HCT116 (cell line): ENCODE results near the gene POLE. TPM values are rescaled to one million over a fixed set of nuclear protein-coding genes. Genes with fewer than 3 reads are reported as not detected.

Experiments
- ATAC-seq: fragments of 200-7000 bp; cut with Tn5 transposase; 2 replicates; pipeline ENCODE4 v1.9.1; 2020; ENCODE audit warnings: mild to moderate bottlenecking, moderate library complexity
- BruUV-seq: library from RNA; stranded (reverse); fragments of 400-500 nt; replicated peaks from 2 replicates; lab custom pipeline; 2021; lab: Mats Ljungman, UMichigan
- CTCF ChIA-PET: fragments of 300-600 bp; sonication (Branson Sonifier 250); formaldehyde crosslinking; loops from one replicate; lab custom pipeline; 2021; ENCODE audit warnings: antibody characterized with exemption; lab: Charles Lee
- POLR2A ChIA-PET: fragments of 300-600, 350-600 bp; sonication (Branson Sonifier 250); formaldehyde crosslinking; loops from one replicate; lab custom pipeline; 2021; ENCODE audit warnings: antibody characterized with exemption; lab: Charles Lee
- RAD21 ChIA-PET, 2 experiments: fragments of 300-600 bp; sonication (Branson Sonifier 250); formaldehyde crosslinking; loops; one replicate each; lab custom pipeline; 2023; ENCODE audit warnings: low total read pairs in 2 of 2; ENCODE audit not compliant: uncharacterized antibody in 2 of 2, unreplicated experiment in 2 of 2, low non-redundant PET in 1 of 2; lab: Charles Lee
- DNase-seq: peaks from one replicate; pipeline ENCODE4 v3.0.0-alpha.2; 2010; ENCODE audit warnings: low read depth, low spot score
- H2AFZ ChIP-seq: fragments of 200-600 bp; shearing (Covaris generic), sonication (generic); 2 replicates; pipeline ENCODE4 v1.6.1; 2017; ENCODE audit warnings: low read depth, mixed run types, mixed read lengths, antibody characterized with exemption, low read length; ENCODE audit not compliant: poor library complexity, severe bottlenecking
- H3K27ac ChIP-seq: 2 replicates; pipeline ENCODE4 v1.5.1; 2012; ENCODE audit warnings: low read depth, low read length
- H3K27me3 ChIP-seq: fragments of 200-600 bp; sonication (generic); 2 replicates; pipeline ENCODE4 v1.6.1; 2016; ENCODE audit warnings: mixed run types, low read length, mixed read lengths; ENCODE audit not compliant: insufficient read depth
- H3K36me3 ChIP-seq, 2 experiments: fragments of 200-500 bp in 1 of 2; fragments of 200-600 bp in 1 of 2; sonication (Bioruptor generic) in 1 of 2; sonication (generic) in 1 of 2; 2 replicates each; pipeline versions ENCODE4 v1.5.1 to v1.6.1; 2014 to 2016; ENCODE audit warnings: low read length in 2 of 2, inconsistent platforms in 1 of 2, mixed read lengths in 1 of 2, mixed run types in 1 of 2; ENCODE audit not compliant: insufficient read depth in 2 of 2, control insufficient read depth in 1 of 2
- H3K4me1 ChIP-seq, 2 experiments: fragments of 200-600 bp in 1 of 2; sonication (generic) in 1 of 2; 2 replicates each; pipeline versions ENCODE4 v1.5.1 to v1.6.1; 2012 to 2017; ENCODE audit warnings: low read length in 2 of 2, inconsistent platforms in 1 of 2, mild to moderate bottlenecking in 1 of 2, mixed read lengths in 1 of 2, mixed run types in 1 of 2, moderate library complexity in 1 of 2; ENCODE audit not compliant: insufficient read depth in 2 of 2, control insufficient read depth in 1 of 2
- H3K4me2 ChIP-seq: fragments of 200-600 bp; sonication (generic); 2 replicates; pipeline ENCODE4 v1.6.1; 2017; ENCODE audit warnings: mixed run types, low read length, mixed read lengths
- H3K4me3 ChIP-seq, 2 experiments: fragments of 200-600 bp in 1 of 2; sonication (generic) in 1 of 2; replicated peaks in 1 of 2; 2 replicates each; pipeline ENCODE4 v1.5.1; 2011 to 2016; ENCODE audit warnings: low read length in 2 of 2, control low read depth in 1 of 2, low read depth in 1 of 2, mild to moderate bottlenecking in 1 of 2, mixed read lengths in 1 of 2, mixed run types in 1 of 2
- H3K79me2 ChIP-seq: fragments of 200-600 bp; sonication (generic); 2 replicates; pipeline ENCODE4 v1.6.1; 2017; ENCODE audit warnings: mild to moderate bottlenecking, mixed run types, low read length, moderate library complexity, mixed read lengths; ENCODE audit not compliant: insufficient read depth
- H3K9ac ChIP-seq: fragments of 200-600 bp; sonication (generic); 2 replicates; pipeline ENCODE4 v1.6.1; 2016; ENCODE audit warnings: low read length, mixed read lengths
- H3K9me2 ChIP-seq: fragments of 200-600 bp; sonication (generic), shearing (Covaris generic); 2 replicates; pipeline ENCODE4 v1.6.1; 2017; ENCODE audit warnings: mixed run types, mild to moderate bottlenecking, moderate library complexity; ENCODE audit not compliant: insufficient read depth
- H3K9me3 ChIP-seq, 2 experiments: fragments of 200-500 bp in 1 of 2; fragments of 200-600 bp in 1 of 2; sonication (Bioruptor generic) in 1 of 2; sonication (generic) in 1 of 2; 2 replicates each; pipeline ENCODE4 v1.6.1; 2014 to 2017; ENCODE audit warnings: low read length in 2 of 2, mixed read lengths in 2 of 2, inconsistent platforms in 1 of 2, low read depth in 1 of 2, mild to moderate bottlenecking in 1 of 2, mixed run types in 1 of 2, moderate library complexity in 1 of 2; ENCODE audit not compliant: control insufficient read depth in 1 of 2, insufficient read depth in 1 of 2
- H4K20me1 ChIP-seq: fragments of 200-600 bp; sonication (generic), shearing (Covaris generic); 2 replicates; pipeline ENCODE4 v1.6.1; 2017; ENCODE audit warnings: mixed run types, mild to moderate bottlenecking, moderate library complexity; ENCODE audit not compliant: insufficient read depth
- CEBPB ChIP-seq: IDR thresholded peaks from 2 replicates; pipeline ENCODE4 v1.6.1; 2012; ENCODE audit warnings: low read depth
- EGR1 ChIP-seq: IDR thresholded peaks from 2 replicates; pipeline ENCODE4 v1.6.1; 2012; ENCODE audit warnings: low read depth
- ELF1 ChIP-seq: IDR thresholded peaks from 2 replicates; pipeline ENCODE4 v1.6.1; 2012; ENCODE audit warnings: low read depth, borderline replicate concordance
- EZH2 ChIP-seq: fragments of 200-600 bp; sonication (generic); IDR thresholded peaks from 2 replicates; pipeline ENCODE4 v1.6.1; 2017; ENCODE audit warnings: antibody characterized with exemption, mixed run types
- FOSL1 ChIP-seq: IDR thresholded peaks from 2 replicates; pipeline ENCODE4 v1.6.1; 2012; ENCODE audit warnings: low read depth
- JUND ChIP-seq: IDR thresholded peaks from 2 replicates; pipeline ENCODE4 v1.6.1; 2012
- POLR2AphosphoS5 ChIP-seq: IDR thresholded peaks from 2 replicates; pipeline ENCODE4 v1.6.1; 2011; ENCODE audit warnings: mild to moderate bottlenecking, low read depth, low read length, moderate library complexity
- RAD21 ChIP-seq: IDR thresholded peaks from 2 replicates; pipeline ENCODE4 v1.6.1; 2012; ENCODE audit warnings: low read depth, mild to moderate bottlenecking
- SIN3A ChIP-seq: IDR thresholded peaks from 2 replicates; pipeline ENCODE4 v1.6.1; 2012; ENCODE audit warnings: low read depth
- SP1 ChIP-seq: IDR thresholded peaks from 2 replicates; pipeline ENCODE4 v1.6.1; 2012; ENCODE audit warnings: low read depth
- SRF ChIP-seq: IDR thresholded peaks from 2 replicates; pipeline ENCODE4 v1.6.1; 2012; ENCODE audit warnings: low read depth
- TCF7L2 ChIP-seq: IDR thresholded peaks from 2 replicates; pipeline ENCODE4 v1.7.0; 2011; ENCODE audit warnings: borderline replicate concordance, inconsistent platforms; ENCODE audit not compliant: insufficient read depth, insufficient read length; ENCODE audit errors: extremely low read depth
- YY1 ChIP-seq: IDR thresholded peaks from 2 replicates; pipeline ENCODE4 v1.6.1; 2011; ENCODE audit warnings: low read length, low read depth, moderate library complexity, mild to moderate bottlenecking; ENCODE audit not compliant: insufficient replicate concordance; ENCODE audit errors: extremely low read depth
- ZFX ChIP-seq: fragments of 450-650 bp; IDR thresholded peaks from 2 replicates; pipeline ENCODE4 v1.6.1; 2017
- ZNF274 ChIP-seq: fragments of 200-500 bp; sonication (Bioruptor generic); IDR thresholded peaks from 2 replicates; pipeline ENCODE4 v1.6.1; 2014; ENCODE audit warnings: mild to moderate bottlenecking, low read depth, low read length, inconsistent platforms
- intact Hi-C: fragments of 100-400 bp; cut with micrococcal nuclease; formaldehyde crosslinking; loops from 2 replicates; pipeline ENCODE4 v1.10.0; 2022
- total RNA-seq: library from RNA; stranded (reverse); gene quantifications from one replicate; pipeline ENCODE4 v1.2.1, GENCODE V29; 2021; ENCODE audit not compliant: unreplicated experiment
- TF ChIP-seq, protein P1 (sequence below), 3 experiments: fragments of 200-600 bp in 1 of 3; sonication (generic) in 1 of 3; IDR thresholded peaks in 2 of 3; conservative IDR thresholded peaks in 1 of 3; 2 replicates each; pipeline ENCODE4 v1.5.1; 2012 to 2017; ENCODE audit warnings: low read depth in 2 of 3, low read length in 2 of 3, antibody characterized with exemption in 1 of 3, borderline replicate concordance in 1 of 3, control low read depth in 1 of 3, mild to moderate bottlenecking in 1 of 3, mixed read lengths in 1 of 3, mixed run types in 1 of 3, moderate library complexity in 1 of 3; ENCODE audit not compliant: insufficient read depth in 1 of 3
- TF ChIP-seq, protein P2 (sequence below): IDR thresholded peaks from 2 replicates; pipeline ENCODE4 v1.6.1; 2012; ENCODE audit warnings: low read depth

POLE gene
- total RNA-seq, 1 experiment from 2014 or later: 128 TPM

DNA sequence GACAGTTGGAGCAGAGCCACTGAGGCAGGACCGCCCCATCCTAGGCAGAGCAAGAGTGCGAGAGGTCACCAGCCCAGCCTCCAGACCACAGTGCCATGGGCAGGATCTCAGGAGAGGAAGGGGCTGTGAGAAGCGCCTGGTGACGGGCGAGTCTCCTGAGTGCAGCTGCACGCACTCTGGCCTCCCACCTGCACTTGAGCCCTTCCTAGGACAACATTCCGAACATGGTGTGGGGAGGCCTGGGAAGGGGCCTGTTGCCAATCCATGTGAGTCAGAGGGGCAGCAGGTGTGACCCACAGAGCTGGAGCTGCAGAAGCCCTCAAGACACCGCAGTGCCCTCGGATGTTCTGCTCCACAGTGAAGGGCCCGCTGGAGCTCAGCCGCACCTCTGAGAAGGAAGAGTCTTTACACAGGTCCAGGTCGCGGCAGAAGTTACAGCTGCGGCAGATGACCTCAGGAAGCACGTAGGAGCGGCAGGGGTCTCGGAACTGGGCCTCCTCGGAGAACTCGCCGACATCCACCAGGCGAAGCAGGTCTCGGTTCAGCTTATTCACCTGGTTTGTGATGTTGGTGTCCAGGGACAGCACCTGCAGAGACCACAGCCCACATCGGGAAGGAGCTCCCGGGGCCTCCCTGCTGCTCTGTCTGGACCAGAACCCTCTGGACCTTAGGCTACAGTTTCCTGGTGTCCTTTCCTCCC lies 61.3 kb downstream of the POLE start:
- Histone ChIP-seq H3K27me3 (no peaks in the 10 kb centered on the region), H3K27ac (no peak overlapping the region), H3K36me3 (peaks cover 16 to 38% of the 10 kb centered on the region in 2 experiments), H3K9me2 (no peaks in the 10 kb centered on the region), H3K79me2 (no peaks in the 10 kb centered on the region), H4K20me1 (no peaks in the 10 kb centered on the region), H3K4me2 (no peak overlapping the region), H3K4me3 (no peak overlapping the region), H3K9me3 (no peaks in the 10 kb centered on the region), H2AFZ (no peak overlapping the region), H3K4me1 (peaks cover 0 to 14% of the 10 kb centered on the region in 2 experiments; a peak in 1 of 4 replicates), H3K9ac (no peak overlapping the region)
- BruUV-seq: no TSS peak
- DNase-seq (no peak), ATAC-seq (no peak)
- ChIA-PET POLR2A (no interaction called here), RAD21 (no interaction called here), CTCF (no interaction called here)
- intact Hi-C loops: no loop called here
- no peak for TF ChIP-seq SRF
- no peak for TF ChIP-seq EGR1
- TF ChIP-seq EZH2: no peak
- TF ChIP-seq JUND: no peak
- TF ChIP-seq, protein P1, sequence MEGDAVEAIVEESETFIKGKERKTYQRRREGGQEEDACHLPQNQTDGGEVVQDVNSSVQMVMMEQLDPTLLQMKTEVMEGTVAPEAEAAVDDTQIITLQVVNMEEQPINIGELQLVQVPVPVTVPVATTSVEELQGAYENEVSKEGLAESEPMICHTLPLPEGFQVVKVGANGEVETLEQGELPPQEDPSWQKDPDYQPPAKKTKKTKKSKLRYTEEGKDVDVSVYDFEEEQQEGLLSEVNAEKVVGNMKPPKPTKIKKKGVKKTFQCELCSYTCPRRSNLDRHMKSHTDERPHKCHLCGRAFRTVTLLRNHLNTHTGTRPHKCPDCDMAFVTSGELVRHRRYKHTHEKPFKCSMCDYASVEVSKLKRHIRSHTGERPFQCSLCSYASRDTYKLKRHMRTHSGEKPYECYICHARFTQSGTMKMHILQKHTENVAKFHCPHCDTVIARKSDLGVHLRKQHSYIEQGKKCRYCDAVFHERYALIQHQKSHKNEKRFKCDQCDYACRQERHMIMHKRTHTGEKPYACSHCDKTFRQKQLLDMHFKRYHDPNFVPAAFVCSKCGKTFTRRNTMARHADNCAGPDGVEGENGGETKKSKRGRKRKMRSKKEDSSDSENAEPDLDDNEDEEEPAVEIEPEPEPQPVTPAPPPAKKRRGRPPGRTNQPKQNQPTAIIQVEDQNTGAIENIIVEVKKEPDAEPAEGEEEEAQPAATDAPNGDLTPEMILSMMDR (IDR thresholded peaks at IDR 0.05 in 2 of 3, conservative IDR thresholded peaks at IDR 0.05 in 1 of 3; ENCODE audit: borderline replicate concordance in 1 of 3, insufficient read depth in 1 of 3, low read depth in 2 of 3, low read length in 2 of 3): no peak
- no peak for TF ChIP-seq SIN3A
- TF ChIP-seq POLR2AphosphoS5: no peak
- no peak for TF ChIP-seq SP1
- TF ChIP-seq, protein P2, sequence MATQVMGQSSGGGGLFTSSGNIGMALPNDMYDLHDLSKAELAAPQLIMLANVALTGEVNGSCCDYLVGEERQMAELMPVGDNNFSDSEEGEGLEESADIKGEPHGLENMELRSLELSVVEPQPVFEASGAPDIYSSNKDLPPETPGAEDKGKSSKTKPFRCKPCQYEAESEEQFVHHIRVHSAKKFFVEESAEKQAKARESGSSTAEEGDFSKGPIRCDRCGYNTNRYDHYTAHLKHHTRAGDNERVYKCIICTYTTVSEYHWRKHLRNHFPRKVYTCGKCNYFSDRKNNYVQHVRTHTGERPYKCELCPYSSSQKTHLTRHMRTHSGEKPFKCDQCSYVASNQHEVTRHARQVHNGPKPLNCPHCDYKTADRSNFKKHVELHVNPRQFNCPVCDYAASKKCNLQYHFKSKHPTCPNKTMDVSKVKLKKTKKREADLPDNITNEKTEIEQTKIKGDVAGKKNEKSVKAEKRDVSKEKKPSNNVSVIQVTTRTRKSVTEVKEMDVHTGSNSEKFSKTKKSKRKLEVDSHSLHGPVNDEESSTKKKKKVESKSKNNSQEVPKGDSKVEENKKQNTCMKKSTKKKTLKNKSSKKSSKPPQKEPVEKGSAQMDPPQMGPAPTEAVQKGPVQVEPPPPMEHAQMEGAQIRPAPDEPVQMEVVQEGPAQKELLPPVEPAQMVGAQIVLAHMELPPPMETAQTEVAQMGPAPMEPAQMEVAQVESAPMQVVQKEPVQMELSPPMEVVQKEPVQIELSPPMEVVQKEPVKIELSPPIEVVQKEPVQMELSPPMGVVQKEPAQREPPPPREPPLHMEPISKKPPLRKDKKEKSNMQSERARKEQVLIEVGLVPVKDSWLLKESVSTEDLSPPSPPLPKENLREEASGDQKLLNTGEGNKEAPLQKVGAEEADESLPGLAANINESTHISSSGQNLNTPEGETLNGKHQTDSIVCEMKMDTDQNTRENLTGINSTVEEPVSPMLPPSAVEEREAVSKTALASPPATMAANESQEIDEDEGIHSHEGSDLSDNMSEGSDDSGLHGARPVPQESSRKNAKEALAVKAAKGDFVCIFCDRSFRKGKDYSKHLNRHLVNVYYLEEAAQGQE: no peak
- no peak for TF ChIP-seq YY1
- TF ChIP-seq FOSL1: no peak
- TF ChIP-seq CEBPB: no peak
- TF ChIP-seq TCF7L2: no peak
- no peak for TF ChIP-seq RAD21
- TF ChIP-seq ELF1: no peak
- TF ChIP-seq ZNF274: no peak
- TF ChIP-seq ZFX: no peak
